Measurements from ENCODE around the gene ARHGAP20. TPM values are rescaled to one million over a fixed set of nuclear protein-coding genes. Genes with fewer than 3 reads are reported as not detected.

ARHGAP20 gene
- total RNA-seq, 4 donors from 2014 or later: 10.5 to 19.5 (median 11.8) TPM

DNA sequence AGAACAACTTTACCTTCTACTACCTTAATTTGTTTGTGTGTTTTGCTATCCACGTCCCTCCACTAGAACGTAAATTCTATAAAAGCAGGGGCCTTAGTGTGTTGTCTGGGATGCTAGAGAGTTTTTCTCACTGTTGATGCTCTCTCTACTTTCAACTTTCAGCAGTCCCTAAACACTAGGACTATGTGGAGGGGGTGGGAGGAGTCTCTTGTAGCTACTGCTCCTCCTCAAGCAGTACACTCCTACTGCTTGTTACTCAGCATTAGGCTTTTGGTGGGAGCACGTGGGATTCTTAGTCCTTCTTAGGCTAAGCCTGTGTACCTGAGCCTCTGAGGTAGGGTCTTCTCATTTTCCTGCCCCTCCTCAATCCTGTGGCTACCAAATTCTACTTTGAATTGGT is 56.3 kb downstream of the ARHGAP20 start:
- Histone ChIP-seq H3K36me3 (no peaks in the 10 kb centered on the region), H3K4me1 (no peaks in the 10 kb centered on the region), H3K27me3 (no peaks in the 10 kb centered on the region), H3K4me3 (replicated peaks in 1 of 3) (no peak overlapping the region), H3K27ac (no peak overlapping the region), H3K9me3 (no peaks in the 10 kb centered on the region)
- 83 to 86% methylated on average over 3 of the region's 3 CpGs for WGBS, 2 donors
- intact Hi-C loops (cut with DNase I): no loop called here
- no peak for TF ChIP-seq POLR2A (IDR thresholded peaks at IDR 0.05)
- TF ChIP-seq, protein P1, sequence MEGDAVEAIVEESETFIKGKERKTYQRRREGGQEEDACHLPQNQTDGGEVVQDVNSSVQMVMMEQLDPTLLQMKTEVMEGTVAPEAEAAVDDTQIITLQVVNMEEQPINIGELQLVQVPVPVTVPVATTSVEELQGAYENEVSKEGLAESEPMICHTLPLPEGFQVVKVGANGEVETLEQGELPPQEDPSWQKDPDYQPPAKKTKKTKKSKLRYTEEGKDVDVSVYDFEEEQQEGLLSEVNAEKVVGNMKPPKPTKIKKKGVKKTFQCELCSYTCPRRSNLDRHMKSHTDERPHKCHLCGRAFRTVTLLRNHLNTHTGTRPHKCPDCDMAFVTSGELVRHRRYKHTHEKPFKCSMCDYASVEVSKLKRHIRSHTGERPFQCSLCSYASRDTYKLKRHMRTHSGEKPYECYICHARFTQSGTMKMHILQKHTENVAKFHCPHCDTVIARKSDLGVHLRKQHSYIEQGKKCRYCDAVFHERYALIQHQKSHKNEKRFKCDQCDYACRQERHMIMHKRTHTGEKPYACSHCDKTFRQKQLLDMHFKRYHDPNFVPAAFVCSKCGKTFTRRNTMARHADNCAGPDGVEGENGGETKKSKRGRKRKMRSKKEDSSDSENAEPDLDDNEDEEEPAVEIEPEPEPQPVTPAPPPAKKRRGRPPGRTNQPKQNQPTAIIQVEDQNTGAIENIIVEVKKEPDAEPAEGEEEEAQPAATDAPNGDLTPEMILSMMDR (IDR thresholded peaks at IDR 0.05): no peak
- no peak for DNase-seq

DNA sequence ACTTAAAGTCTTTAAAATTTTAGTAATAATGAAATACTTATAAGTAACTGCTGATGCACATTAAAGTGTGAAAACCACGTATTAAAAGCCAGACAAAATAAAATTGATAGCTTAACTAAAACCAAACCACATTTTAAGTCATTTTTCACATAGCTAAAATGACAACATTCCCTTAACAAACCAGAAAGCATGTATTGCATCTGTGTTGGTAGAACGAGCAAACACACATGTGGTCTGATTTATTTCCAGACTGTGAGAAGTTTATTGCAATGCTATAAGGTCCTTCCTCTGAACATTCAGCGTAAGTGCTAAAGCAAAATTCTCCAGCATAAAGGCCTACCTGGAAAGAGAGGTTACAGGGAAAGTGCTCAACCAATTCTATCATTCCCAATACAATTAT is 57.8 kb downstream of the ARHGAP20 start:
- Histone ChIP-seq H3K36me3 (no peaks in the 10 kb centered on the region), H3K27ac (no peak overlapping the region), H3K4me3 (replicated peaks in 1 of 3) (no peak overlapping the region), H3K27me3 (no peaks in the 10 kb centered on the region), H3K9me3 (no peaks in the 10 kb centered on the region), H3K4me1 (no peaks in the 10 kb centered on the region)
- WGBS, 2 donors: 89 to 91% methylated on average over 3 of the region's 3 CpGs
- no peak for DNase-seq
- TF ChIP-seq POLR2A (IDR thresholded peaks at IDR 0.05): no peak
- TF ChIP-seq, protein P1 (IDR thresholded peaks at IDR 0.05): no peak
- intact Hi-C loops (cut with DNase I): no loop called here

DNA sequence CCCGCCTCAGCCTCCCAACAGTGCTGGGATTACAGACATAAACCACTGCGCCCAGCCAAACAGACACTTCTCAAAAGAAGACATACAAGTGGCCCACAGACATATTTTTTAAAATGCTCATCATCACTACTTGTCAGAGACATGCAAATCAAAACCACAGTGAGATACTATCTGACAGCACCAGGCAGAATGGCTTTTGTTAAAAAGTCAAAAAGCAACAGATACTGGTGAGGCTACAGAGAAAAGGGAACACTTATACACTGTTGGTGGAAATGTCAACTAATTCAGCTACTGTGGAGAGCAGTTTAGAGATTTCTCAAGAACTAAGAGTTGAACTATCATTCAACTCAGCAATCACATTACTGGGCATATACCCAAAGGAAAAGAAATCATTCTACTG is 67.0 kb downstream of the ARHGAP20 start:
- no peaks in the 10 kb centered on the region for H3K27me3 ChIP-seq
- H3K36me3 ChIP-seq: no peaks in the 10 kb centered on the region
- DNase-seq: no peak
- H3K27ac ChIP-seq: no peak overlapping the region
- intact Hi-C loops (cut with DNase I): no loop called here
- no peaks in the 10 kb centered on the region for H3K4me1 ChIP-seq
- no peak overlapping the region for H3K4me3 ChIP-seq (replicated peaks in 1 of 3)
- WGBS, 2 donors: 92 to 100% methylated on average over 2 of the region's 2 CpGs
- no peak for TF ChIP-seq POLR2A (IDR thresholded peaks at IDR 0.05)
- TF ChIP-seq, protein P1 (IDR thresholded peaks at IDR 0.05): no peak
- no peaks in the 10 kb centered on the region for H3K9me3 ChIP-seq

DNA sequence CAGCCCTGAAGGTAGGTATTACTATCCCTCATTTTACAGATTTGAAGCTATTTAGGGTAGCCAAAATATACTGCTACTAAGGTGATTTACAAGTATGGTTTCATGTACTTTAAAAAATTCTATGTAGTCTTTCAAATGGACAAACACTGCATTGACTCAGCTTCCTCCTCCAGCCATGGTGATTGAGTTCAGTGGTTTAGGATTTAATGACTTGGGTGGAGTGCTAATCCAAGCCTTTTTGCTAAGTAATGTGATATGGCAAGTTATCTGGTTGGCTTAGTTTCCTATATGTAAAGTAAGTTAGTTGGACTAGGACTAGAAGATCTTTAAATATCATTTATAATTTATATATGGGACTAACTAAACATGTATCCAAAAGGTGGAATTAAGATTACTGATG is 77.9 kb downstream of the ARHGAP20 start:
- H3K27me3 ChIP-seq: no peaks in the 10 kb centered on the region
- no peaks in the 10 kb centered on the region for H3K36me3 ChIP-seq
- no peak overlapping the region for H3K4me3 ChIP-seq (replicated peaks in 1 of 3)
- TF ChIP-seq, protein P1 (IDR thresholded peaks at IDR 0.05): no peak
- TF ChIP-seq POLR2A (IDR thresholded peaks at IDR 0.05): no peak
- no peak overlapping the region for H3K27ac ChIP-seq
- H3K9me3 ChIP-seq: no peaks in the 10 kb centered on the region
- DNase-seq: no peak
- intact Hi-C loops (cut with DNase I): no loop called here
- H3K4me1 ChIP-seq: peaks cover 19% of the 10 kb centered on the region in 2 donors

DNA sequence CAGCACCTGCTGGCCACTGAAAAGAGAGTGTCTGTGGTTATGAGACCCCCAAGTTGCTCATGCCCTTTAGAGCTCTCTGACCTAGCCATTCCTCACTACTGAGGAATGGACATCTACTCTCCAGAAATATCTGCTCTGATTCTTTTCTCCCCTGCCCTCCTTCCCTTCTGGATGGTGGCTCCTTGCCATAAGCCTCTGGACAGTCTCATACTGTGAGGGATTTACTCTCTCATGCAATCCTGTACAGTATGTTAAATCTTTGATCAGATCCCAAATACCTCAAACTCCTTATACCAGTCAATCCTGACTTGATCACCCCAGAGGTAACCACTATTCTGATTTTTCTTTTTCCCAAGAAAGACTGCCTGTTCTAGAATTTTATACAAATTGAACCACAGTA is 80.7 kb downstream of the ARHGAP20 start:
- Histone ChIP-seq H3K36me3 (no peaks in the 10 kb centered on the region), H3K9me3 (no peaks in the 10 kb centered on the region), H3K27ac (peak overlapping the region; percentile 39 to 69 (median 53)), H3K4me1 (peaks cover 27 to 29% of the 10 kb centered on the region in 2 donors), H3K4me3 (replicated peaks in 1 of 3) (no peak overlapping the region), H3K27me3 (no peaks in the 10 kb centered on the region)
- peak in 1 of 2 donors; percentile 11 for DNase-seq
- intact Hi-C loops (cut with DNase I): no loop called here
- TF ChIP-seq, protein P1 (IDR thresholded peaks at IDR 0.05): no peak
- TF ChIP-seq POLR2A (IDR thresholded peaks at IDR 0.05): no peak

All from thyroid gland (tissue), 4 donors.